ENCODE data around the gene PPIL6.

DNA sequence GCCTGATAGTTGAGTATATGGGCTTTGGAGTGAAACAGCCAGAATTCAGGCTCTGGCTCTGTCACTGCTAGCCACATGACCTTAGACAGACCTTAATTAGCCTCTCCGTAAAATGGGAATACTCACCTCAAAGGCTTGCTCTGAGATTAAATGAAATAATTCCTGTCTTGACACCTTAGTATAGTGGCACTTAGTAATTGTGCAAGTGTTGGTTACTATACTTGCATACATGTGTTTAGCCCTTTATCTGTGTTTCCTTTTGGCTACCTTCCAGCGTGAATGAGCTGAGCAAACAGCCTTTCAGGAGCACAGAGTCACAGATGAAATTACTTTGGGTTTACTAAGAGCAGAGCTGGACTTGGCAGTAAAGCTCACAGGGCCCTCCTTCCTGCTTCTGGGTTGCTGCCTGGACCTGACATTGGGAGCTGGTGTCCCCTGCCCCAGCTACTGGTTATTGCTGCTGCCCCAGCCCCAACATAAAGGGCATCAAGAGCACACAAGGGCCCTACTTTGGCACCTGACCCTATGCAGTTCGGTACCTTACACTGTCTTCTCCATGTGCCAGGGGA is 90.9 kb downstream of the PPIL6 start:
- no peak for TF ChIP-seq POLR2A (IDR thresholded peaks at IDR 0.05; ENCODE audit: low read depth, low read length)
- no peak for TF ChIP-seq POLR2AphosphoS5 (IDR thresholded peaks at IDR 0.05; ENCODE audit: low read depth, low read length)
- no peak for TF ChIP-seq TAF1 (IDR thresholded peaks at IDR 0.05; ENCODE audit: low read depth, low read length)
- TF ChIP-seq PAX5 (IDR thresholded peaks at IDR 0.05; ENCODE audit: insufficient read depth, low read length, severe bottlenecking) = no peak
- no peak for TF ChIP-seq SPI1 (IDR thresholded peaks at IDR 0.05; ENCODE audit: low read depth, low read length)
- TF ChIP-seq POU2F2 (IDR thresholded peaks at IDR 0.05; ENCODE audit: low read depth, low read length) = no peak

Data from GM12891 (cell line).